ENCODE results near the gene TMEM256.
"Not testable (repeated sequence)": the region's sequence is repeated elsewhere in the genome, so short reads cannot be mapped to it uniquely, and the experiment has no call there.

Gene TMEM256

DNA sequence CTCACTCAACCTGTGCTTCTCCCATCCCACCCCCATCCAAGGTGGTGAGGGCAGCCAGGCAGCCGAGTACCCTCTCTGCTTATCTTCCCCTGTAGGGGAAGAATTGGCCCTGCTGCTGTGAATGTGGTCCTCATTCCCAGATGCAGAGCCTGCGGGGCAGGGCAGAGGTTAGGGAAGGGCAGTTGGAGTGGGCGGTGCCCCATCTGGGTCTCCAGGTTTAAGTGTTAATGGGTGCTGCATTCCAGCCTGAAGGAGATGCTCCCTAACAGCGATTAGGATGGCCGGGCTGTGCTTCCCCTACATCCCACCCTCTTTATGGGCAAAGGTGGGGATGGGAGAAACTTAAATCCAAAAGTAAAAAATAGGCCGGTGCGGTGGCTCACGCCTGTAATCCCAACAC, 36.8 kb downstream of the TMEM256 start:
- DNase-seq (ENCODE audit: low read depth), result no peak
- TF ChIP-seq, protein P1, sequence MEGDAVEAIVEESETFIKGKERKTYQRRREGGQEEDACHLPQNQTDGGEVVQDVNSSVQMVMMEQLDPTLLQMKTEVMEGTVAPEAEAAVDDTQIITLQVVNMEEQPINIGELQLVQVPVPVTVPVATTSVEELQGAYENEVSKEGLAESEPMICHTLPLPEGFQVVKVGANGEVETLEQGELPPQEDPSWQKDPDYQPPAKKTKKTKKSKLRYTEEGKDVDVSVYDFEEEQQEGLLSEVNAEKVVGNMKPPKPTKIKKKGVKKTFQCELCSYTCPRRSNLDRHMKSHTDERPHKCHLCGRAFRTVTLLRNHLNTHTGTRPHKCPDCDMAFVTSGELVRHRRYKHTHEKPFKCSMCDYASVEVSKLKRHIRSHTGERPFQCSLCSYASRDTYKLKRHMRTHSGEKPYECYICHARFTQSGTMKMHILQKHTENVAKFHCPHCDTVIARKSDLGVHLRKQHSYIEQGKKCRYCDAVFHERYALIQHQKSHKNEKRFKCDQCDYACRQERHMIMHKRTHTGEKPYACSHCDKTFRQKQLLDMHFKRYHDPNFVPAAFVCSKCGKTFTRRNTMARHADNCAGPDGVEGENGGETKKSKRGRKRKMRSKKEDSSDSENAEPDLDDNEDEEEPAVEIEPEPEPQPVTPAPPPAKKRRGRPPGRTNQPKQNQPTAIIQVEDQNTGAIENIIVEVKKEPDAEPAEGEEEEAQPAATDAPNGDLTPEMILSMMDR (conservative IDR thresholded peaks at IDR 0.05; ENCODE audit: control insufficient read depth, insufficient read depth, low read depth, low read length), result no peak
- no peak overlapping the region for H3K4me3 ChIP-seq (ENCODE audit: control insufficient read depth, low read depth, low read length)

DNA sequence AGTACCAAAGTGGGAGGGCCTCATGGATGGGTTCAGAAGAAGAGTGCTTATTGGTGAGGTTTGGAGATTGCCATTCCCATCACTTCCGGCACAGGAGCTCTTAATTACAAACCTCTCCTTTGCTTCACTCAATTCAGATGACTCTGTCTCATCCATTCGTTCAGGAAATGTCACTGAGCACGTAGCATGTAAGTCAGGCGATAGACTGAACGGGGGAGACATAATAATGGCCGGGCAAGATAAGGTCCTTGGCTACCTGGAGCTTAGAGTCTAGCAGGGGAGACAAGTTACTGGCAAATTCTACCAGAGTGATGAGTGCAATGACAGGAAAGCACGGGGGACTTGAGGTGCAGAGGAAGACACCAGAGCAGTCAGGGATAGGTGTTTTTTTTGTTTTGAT, 37.9 kb downstream of the TMEM256 start:
- DNase-seq (ENCODE audit: low read depth); H3K4me3 ChIP-seq (ENCODE audit: control insufficient read depth, low read depth, low read length): not testable (repeated sequence)

DNA sequence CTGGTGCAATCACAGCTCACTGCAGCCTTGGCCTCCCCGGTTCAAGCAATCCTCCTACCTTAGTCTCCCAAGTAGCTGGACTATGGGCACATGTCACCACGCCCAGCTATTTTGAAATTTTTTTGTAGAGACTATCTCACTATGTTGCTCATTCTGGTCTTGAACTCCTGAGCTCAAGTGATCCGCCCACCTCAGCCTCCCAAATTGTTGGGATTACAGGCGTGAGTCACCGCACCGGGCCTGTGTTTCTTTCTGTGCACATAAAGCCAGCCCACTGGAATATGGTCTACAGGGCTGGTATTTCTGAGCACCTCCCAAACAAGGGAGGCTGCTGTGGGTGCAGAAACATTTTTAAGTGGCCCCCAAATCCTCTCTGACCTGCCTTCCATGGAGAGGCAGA, 40.6 kb downstream of the TMEM256 start:
- TF ChIP-seq, protein P1 (conservative IDR thresholded peaks at IDR 0.05; ENCODE audit: control insufficient read depth, insufficient read depth, low read depth, low read length), result no peak
- peak; percentile 38 for DNase-seq (ENCODE audit: low read depth)
- H3K4me3 ChIP-seq (ENCODE audit: control insufficient read depth, low read depth, low read length), result no peak overlapping the region

DNA sequence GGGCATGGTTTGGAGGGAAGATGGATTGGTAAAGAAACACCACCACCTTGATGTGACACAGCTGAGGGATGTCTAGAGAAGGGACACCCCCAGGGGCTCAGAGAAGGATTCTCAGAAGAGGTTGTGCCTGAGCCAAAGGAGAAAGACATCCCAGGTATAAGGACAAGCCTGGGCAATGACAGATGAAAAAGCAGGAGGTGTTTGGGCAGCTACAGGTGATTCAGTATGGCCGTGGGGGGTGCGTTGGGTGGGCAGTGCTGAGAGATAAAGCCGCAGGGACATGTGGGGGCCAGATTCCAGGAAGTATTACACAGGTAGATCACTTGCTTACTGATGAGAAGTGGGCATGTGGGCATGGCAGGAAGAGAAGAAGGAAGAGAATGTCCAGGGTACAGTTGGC, 42.0 kb downstream of the TMEM256 start:
- H3K4me3 ChIP-seq (ENCODE audit: control insufficient read depth, low read depth, low read length), result no peak overlapping the region
- DNase-seq (ENCODE audit: low read depth), result no peak
- TF ChIP-seq, protein P1 (conservative IDR thresholded peaks at IDR 0.05; ENCODE audit: control insufficient read depth, insufficient read depth, low read depth, low read length), result no peak

DNA sequence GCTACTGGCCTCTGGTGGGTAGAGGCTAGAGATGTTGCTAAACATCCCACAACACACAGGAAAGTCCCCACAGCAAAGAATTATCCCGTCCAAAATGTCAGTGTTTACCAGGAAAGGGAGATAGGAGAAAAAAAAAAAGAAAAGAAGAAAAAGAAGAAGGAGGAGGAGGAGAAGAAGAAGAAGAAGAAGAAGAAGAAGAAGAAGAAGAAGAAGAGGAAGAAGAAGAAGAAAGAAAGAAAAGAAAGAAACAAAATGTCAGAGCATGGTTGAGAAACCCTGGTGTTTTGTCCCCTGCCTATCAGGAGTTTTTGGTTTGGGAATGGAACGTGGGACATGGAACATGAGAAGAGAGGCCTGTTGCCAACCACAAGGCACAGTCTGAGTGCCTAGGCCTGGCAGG, 46.5 kb downstream of the TMEM256 start:
- H3K4me3 ChIP-seq (ENCODE audit: control insufficient read depth, low read depth, low read length), result no peak overlapping the region
- TF ChIP-seq, protein P1 (conservative IDR thresholded peaks at IDR 0.05; ENCODE audit: control insufficient read depth, insufficient read depth, low read depth, low read length), result no peak
- no peak for DNase-seq (ENCODE audit: low read depth)

DNA sequence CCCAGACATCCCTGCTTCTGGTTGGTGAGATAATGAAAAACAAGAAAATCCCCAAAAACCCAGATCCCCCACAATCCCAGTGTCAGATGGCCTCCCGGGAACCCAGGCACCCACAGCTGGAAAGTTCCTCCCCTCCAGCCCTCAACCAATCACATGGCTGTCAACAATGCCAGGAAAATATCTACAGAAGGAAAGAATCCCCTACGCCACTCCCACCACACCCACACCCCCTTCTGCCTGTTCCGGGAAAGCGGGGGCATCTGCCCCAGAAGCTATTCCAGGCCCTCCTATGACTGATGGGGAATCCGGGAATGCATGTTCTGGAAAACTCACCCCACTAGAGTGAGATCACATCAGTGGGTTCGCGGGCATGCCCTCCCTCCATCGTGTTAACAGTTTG, 47.1 kb downstream of the TMEM256 start:
- DNase-seq (ENCODE audit: low read depth), result no peak
- TF ChIP-seq, protein P1 (conservative IDR thresholded peaks at IDR 0.05; ENCODE audit: control insufficient read depth, insufficient read depth, low read depth, low read length), result no peak
- H3K4me3 ChIP-seq (ENCODE audit: control insufficient read depth, low read depth, low read length), result no peak overlapping the region

DNA sequence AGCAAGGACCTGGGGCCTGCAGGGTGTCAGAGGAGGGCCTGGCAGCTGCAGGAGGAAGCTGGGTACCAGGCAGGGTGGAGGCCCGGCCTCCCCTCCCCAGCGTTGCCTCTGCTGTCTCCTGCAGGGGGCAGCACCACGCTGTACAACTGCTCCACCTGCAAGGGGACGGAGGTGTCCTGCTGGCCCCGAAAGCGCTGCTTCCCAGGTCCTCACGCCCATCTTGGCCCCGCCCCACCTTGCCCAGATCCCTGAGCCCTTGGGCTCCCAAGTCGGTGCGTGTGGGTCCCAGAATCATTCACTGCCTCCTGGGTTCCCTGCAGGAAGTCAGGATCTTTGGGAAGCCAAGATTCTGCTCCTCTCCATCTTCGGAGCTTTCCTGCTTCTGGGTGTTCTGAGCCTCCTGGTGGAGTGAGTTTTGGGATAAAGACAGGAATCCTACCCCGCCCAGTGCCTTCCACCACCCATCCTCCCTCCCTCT, 47.8 kb downstream of the TMEM256 start:
- no peak overlapping the region for H3K4me3 ChIP-seq (ENCODE audit: control insufficient read depth, low read depth, low read length)
- TF ChIP-seq, protein P1 (conservative IDR thresholded peaks at IDR 0.05; ENCODE audit: control insufficient read depth, insufficient read depth, low read depth, low read length), result peak; percentile 80
- peak; percentile 66 for DNase-seq (ENCODE audit: low read depth)

Measured in fibroblast of mammary gland (primary cell).